K562 (cell line): ENCODE results near the gene ZMYND8. TPM values are rescaled to one million over a fixed set of nuclear protein-coding genes. Genes with fewer than 3 reads are reported as not detected.

Source experiments
- ATAC-seq: fragments of 200-7000 bp; cut with Tn5 transposase; 3 replicates; pipeline ENCODE4 v1.9.1; 2020; ENCODE audit warnings: moderate library complexity
- BruUV-seq: library from RNA; stranded (reverse); fragments of 400-500 nt; replicated peaks from 2 replicates; lab custom pipeline; 2021; lab: Mats Ljungman, UMichigan
- CTCF ChIA-PET: fragments of 300-600 bp; formaldehyde crosslinking; extraction: SDS; loops from one replicate; lab custom pipeline; 2021; ENCODE audit warnings: low intra/inter-chr PET ratio; lab: Yijun Ruan, JAX
- POLR2A ChIA-PET: fragments of 300-600, 350-650 bp; sonication (Branson Sonifier 250); formaldehyde crosslinking; extraction: SDS; loops from one replicate; lab custom pipeline; 2021; ENCODE audit warnings: antibody characterized with exemption, inconsistent platforms; lab: Yijun Ruan, JAX
- DNase-seq, 4 experiments: peaks; one replicate each; pipeline versions ENCODE4 v3.0.0 to v3.0.0-alpha.2; 2011 to 2018; ENCODE audit warnings: low spot score in 3 of 4, mixed read lengths in 3 of 4; ENCODE audit errors: extremely low read depth in 1 of 4
- FAIRE-seq: peaks from 2 replicates; lab custom pipeline; 2011; peaks lifted over from hg19 to GRCh38; lab: Jason Lieb, UNC
- H2AFZ ChIP-seq: 2 replicates; pipeline ENCODE4 v1.6.0; 2011; ENCODE audit warnings: low read depth, low read length, control low read depth, inconsistent platforms
- H3K27ac ChIP-seq: fragments of 200-600 bp; 3 replicates; pipeline ENCODE4 v1.8.0; 2011; ENCODE audit warnings: low read depth, mild to moderate bottlenecking, control low read depth, inconsistent platforms, low read length, moderate library complexity, mixed read lengths; ENCODE audit errors: extremely low read depth
- H3K27me3 ChIP-seq, 2 experiments: fragments of 300-600 bp in 1 of 2; 2 replicates in 1 of 2; 3 replicates in 1 of 2; pipeline versions ENCODE4 v1.6.0 to v1.8.0; 2011; ENCODE audit warnings: inconsistent platforms in 2 of 2, low read length in 2 of 2, mild to moderate bottlenecking in 1 of 2, mixed read lengths in 1 of 2, moderate library complexity in 1 of 2; ENCODE audit not compliant: control insufficient read depth in 2 of 2, insufficient read depth in 2 of 2
- H3K36me3 ChIP-seq: fragments of 300-600 bp; 3 replicates; pipeline ENCODE4 v1.8.0; 2011; ENCODE audit warnings: mild to moderate bottlenecking, low read length, inconsistent platforms; ENCODE audit not compliant: control insufficient read depth, insufficient read depth
- H3K4me1 ChIP-seq, 2 experiments: fragments of 200-600 bp in 1 of 2; replicated peaks in 1 of 2; 2 replicates in 1 of 2; 3 replicates in 1 of 2; pipeline versions ENCODE4 v1.5.1 to v1.8.0; 2011; ENCODE audit warnings: inconsistent platforms in 2 of 2, low read length in 2 of 2, mild to moderate bottlenecking in 1 of 2, mixed read lengths in 1 of 2, moderate library complexity in 1 of 2; ENCODE audit not compliant: control insufficient read depth in 2 of 2, insufficient read depth in 2 of 2
- H3K4me2 ChIP-seq: 2 replicates; pipeline ENCODE4 v1.6.1; 2011; ENCODE audit warnings: low read length, control low read depth, inconsistent platforms, mixed read lengths; ENCODE audit not compliant: insufficient read depth
- H3K4me3 ChIP-seq: fragments of 200-600 bp; sonication (generic), shearing (Covaris generic); 2 replicates; pipeline ENCODE4 v1.5.1; 2016; ENCODE audit warnings: control low read depth, inconsistent platforms
- H3K79me2 ChIP-seq: fragments of 200-600 bp; 3 replicates; pipeline ENCODE4 v1.8.0; 2011; ENCODE audit warnings: low read length, inconsistent platforms; ENCODE audit not compliant: control insufficient read depth, insufficient read depth
- H3K9ac ChIP-seq, 2 experiments: 2 replicates each; pipeline versions ENCODE4 v1.6.0 to v1.6.1; 2011; ENCODE audit warnings: low read depth in 2 of 2, low read length in 2 of 2, control low read depth in 1 of 2, inconsistent platforms in 1 of 2, mild to moderate bottlenecking in 1 of 2, mixed read lengths in 1 of 2; ENCODE audit not compliant: insufficient read depth in 1 of 2
- H3K9me1 ChIP-seq: one replicate; pipeline ENCODE4 v1.6.0; 2011; ENCODE audit warnings: inconsistent platforms, mild to moderate bottlenecking, low read length, moderate library complexity; ENCODE audit not compliant: control insufficient read depth, insufficient read depth
- H3K9me3 ChIP-seq: replicated peaks from 2 replicates; pipeline ENCODE4 v1.5.1; 2011; ENCODE audit warnings: low read depth, low read length, inconsistent platforms; ENCODE audit not compliant: control insufficient read depth, insufficient read depth
- H4K20me1 ChIP-seq: replicated peaks from 2 replicates; pipeline ENCODE4 v1.6.1; 2011; ENCODE audit warnings: low read length, inconsistent platforms, mixed read lengths; ENCODE audit not compliant: control insufficient read depth, insufficient read depth
- E2F3 ChIP-seq: fragments of 250-450 bp; sonication (Bioruptor Pico); IDR thresholded peaks from 2 replicates; pipeline ENCODE4 v1.4.0; 2020; ENCODE audit warnings: mild to moderate bottlenecking
- EWSR1 ChIP-seq: fragments of 450-650 bp; IDR thresholded peaks from 2 replicates; pipeline ENCODE4 v1.6.1; 2018; ENCODE audit warnings: borderline replicate concordance, mild to moderate bottlenecking, low read depth, moderate library complexity; ENCODE audit not compliant: partially characterized antibody
- FOXJ2 ChIP-seq: fragments of 200-800 bp; sonication (Bioruptor generic); IDR thresholded peaks from 2 replicates; pipeline ENCODE4 v1.6.1; 2016; ENCODE audit warnings: missing genetic modification characterization, missing compliant biosample characterization
- GTF2A2 ChIP-seq: IDR thresholded peaks from 2 replicates; pipeline ENCODE4 v1.6.1; 2016; ENCODE audit warnings: mild to moderate bottlenecking, missing genetic modification characterization, missing compliant biosample characterization
- HDAC6 ChIP-seq: IDR thresholded peaks from 2 replicates; pipeline ENCODE4 v1.6.1; 2012; ENCODE audit warnings: low read depth, mild to moderate bottlenecking, control low read depth, inconsistent platforms, low read length, moderate library complexity
- HMGXB4 ChIP-seq: sonication (generic); formaldehyde crosslinking; IDR thresholded peaks from 2 replicates; pipeline ENCODE4 v1.8.1; 2023; ENCODE audit warnings: mild to moderate bottlenecking, missing genetic modification reagents
- MEIS2 ChIP-seq: fragments of 450-650 bp; IDR thresholded peaks from 2 replicates; pipeline ENCODE4 v1.6.1; 2014; ENCODE audit warnings: mild to moderate bottlenecking; ENCODE audit not compliant: partially characterized antibody
- MYC ChIP-seq, 2 experiments: fragments of 250-450 bp in 1 of 2; sonication (Bioruptor Pico) in 1 of 2; IDR thresholded peaks; 2 replicates each; pipeline versions ENCODE4 v1.5.1 to v1.6.1; 2012 to 2021; ENCODE audit warnings: low read depth in 2 of 2, borderline replicate concordance in 1 of 2, improper control_type of control experiment in 1 of 2, low read length in 1 of 2, mild to moderate bottlenecking in 1 of 2, moderate library complexity in 1 of 2
- RBM15 ChIP-seq: fragments of 200-400 bp; formaldehyde crosslinking; IDR thresholded peaks from 2 replicates; pipeline ENCODE4 v1.6.1; 2018; ENCODE audit warnings: mild to moderate bottlenecking, low read length, moderate library complexity; ENCODE audit not compliant: insufficient read depth
- RBM25 ChIP-seq: fragments of 200-400 bp; formaldehyde crosslinking; IDR thresholded peaks from 2 replicates; pipeline ENCODE4 v1.6.1; 2018; ENCODE audit warnings: low read length, low read depth, moderate library complexity; ENCODE audit not compliant: severe bottlenecking
- RFX1 ChIP-seq: fragments of 450-650 bp; IDR thresholded peaks from 2 replicates; pipeline ENCODE4 v1.6.1; 2016; ENCODE audit warnings: mild to moderate bottlenecking, moderate library complexity
- SNRNP70 ChIP-seq: fragments of 200-400 bp; formaldehyde crosslinking; optimal IDR thresholded peaks from 2 replicates; pipeline ENCODE3; 2017; ENCODE audit warnings: low read depth, low read length
- TEAD2 ChIP-seq: fragments of 450-650 bp; IDR thresholded peaks from 2 replicates; pipeline ENCODE4 v1.6.1; 2016; ENCODE audit warnings: missing genetic modification characterization, control low read depth, missing compliant biosample characterization
- THRA ChIP-seq: fragments of 450-650 bp; IDR thresholded peaks from 2 replicates; pipeline ENCODE4 v1.6.1; 2017; ENCODE audit warnings: mild to moderate bottlenecking, moderate library complexity
- XRCC3 ChIP-seq: fragments of 450-650 bp; IDR thresholded peaks from 2 replicates; pipeline ENCODE4 v1.6.1; 2017; ENCODE audit warnings: mild to moderate bottlenecking, moderate library complexity
- ZNF277 ChIP-seq: fragments of 250-450 bp; sonication (Bioruptor Pico); IDR thresholded peaks from 2 replicates; pipeline ENCODE4 v1.8.0; 2022; ENCODE audit warnings: inconsistent platforms, mild to moderate bottlenecking, moderate library complexity, borderline replicate concordance
- WGBS: fragments of 100-300 bp; shearing (Covaris generic); methylation state at CpG from one replicate; pipeline ENCODE4 v1.1.6; 2016; ENCODE audit warnings: low coverage, mixed read lengths; ENCODE audit not compliant: insufficient coverage; ENCODE audit errors: missing lambda C conversion rate; 5-methylcytosine and 5-hydroxymethylcytosine counted together
- in situ Hi-C: fragments of 300-500 bp; cut with MboI; formaldehyde crosslinking; loops from 4 replicates; pipeline ENCODE4 v1.15.0; 2018; ENCODE audit warnings: inconsistent platforms, mixed read lengths
- intact Hi-C: fragments of 100-400 bp; cut with micrococcal nuclease; formaldehyde crosslinking; loops from 2 replicates; pipeline ENCODE4 v1.14.2; 2022
- polyA plus RNA-seq, 8 experiments: library from polyadenylated mRNA; depleted of rRNA in 4 of 8; stranded (reverse) in 5 of 8; unstranded in 3 of 8; fragments of >200 nt; fragmentation: Nextera tagmentation in 2 of 8; fragmentation: Illumina TruSeq in 1 of 8; extraction: Ambion mirVana in 2 of 8; extraction: Trizol in 1 of 8; gene quantifications; 2 replicates each; pipeline versions ENCODE4 v1.2.1 to v1.2.3, GENCODE V29; 2011 to 2014; ENCODE audit warnings: inconsistent platforms in 1 of 8, missing spikeins in 1 of 8
- total RNA-seq, 7 experiments: library from RNA; depleted of rRNA in 6 of 7; stranded (reverse); fragments of >200 nt in 6 of 7; fragmentation: Illumina TruSeq in 2 of 7; extraction: Trizol in 2 of 7; gene quantifications; 2 replicates each; pipeline versions ENCODE4 v1.2.1 to v1.2.3, GENCODE V29; 2011 to 2021; ENCODE audit warnings: low replicate concordance in 1 of 7

The ZMYND8 gene
- total and polyA plus RNA-seq, 9 of the 15 experiments (the other 6 are each of a cell fraction or from before 2014, with no cell fraction given), result 31.8 to 148 (median 71.9) TPM

- Histone ChIP-seq H3K79me2 (peaks cover 100% of the 10 kb centered on the region), H3K4me1 (peaks cover 61 to 67% of the 10 kb centered on the region in 2 experiments), H2AFZ (no peak overlapping the region), H3K9me1 (peaks cover 16% of the 10 kb centered on the region), H3K36me3 (peaks cover 83% of the 10 kb centered on the region), H3K4me3 (no peak overlapping the region), H4K20me1 (peaks cover 60% of the 10 kb centered on the region), H3K27me3 (no peaks in the 10 kb centered on the region), H3K4me2 (no peak overlapping the region), H3K9me3 (no peaks in the 10 kb centered on the region), H3K27ac (no peak overlapping the region), H3K9ac (no peak overlapping the region)
- no peak for ATAC-seq
- DNase-seq, result no peak
- ChIA-PET POLR2A (interaction anchor here (0.8 to 7.5 kb wide), 7 partner anchors 11 to 56 kb away, joined by 3 to 70 read pairs (median 5); no protein-coding TSS in a partner anchor), CTCF (no interaction called here)
- FAIRE-seq, result no peak
- TF ChIP-seq RBM25 (no peak), FOXJ2 (peak; percentile 75), TEAD2 (tag) (no peak), RBM15 (no peak), SNRNP70 (no peak), XRCC3 (no peak), MEIS2 (no peak), GTF2A2 (tag) (no peak), THRA (no peak), HDAC6 (no peak), MYC (IDR thresholded peaks at IDR 0.05; ENCODE audit: low read depth, low read length) (no peak), MYC (CRISPR knock-in tag; IDR thresholded peaks at IDR 0.05; ENCODE audit: borderline replicate concordance, low read depth) (no peak), HMGXB4 (no peak), E2F3 (CRISPR knock-in tag) (no peak), ZNF277 (CRISPR knock-in tag) (no peak), EWSR1 (peak; percentile 27), RFX1 (peak; percentile 40)
- BruUV-seq, result no TSS peak
- in situ Hi-C loops, result no loop called here
- WGBS, result 78% methylated on average over 1 of the region's 1 CpG
- intact Hi-C loops, result no loop called here
Observed at GRCh38 chr20:47328129-47328528, 28.4 kb downstream of the ZMYND8 start.
